Loucy (cell line): ENCODE data around the gene MLST8.

Experiments
- EZH2phosphoT487 ChIP-seq: fragments of 200-600 bp; IDR thresholded peaks from 2 replicates; pipeline ENCODE4 v1.6.1; 2018; ENCODE audit warnings: antibody characterized with exemption, mild to moderate bottlenecking, moderate library complexity, borderline replicate concordance
- TF ChIP-seq, protein P1 (sequence below): fragments of 200-600 bp; sonication (generic); conservative IDR thresholded peaks from 2 replicates; pipeline ENCODE4 v1.5.1; 2014; ENCODE audit warnings: mild to moderate bottlenecking, antibody characterized with exemption, low read length

DNA sequence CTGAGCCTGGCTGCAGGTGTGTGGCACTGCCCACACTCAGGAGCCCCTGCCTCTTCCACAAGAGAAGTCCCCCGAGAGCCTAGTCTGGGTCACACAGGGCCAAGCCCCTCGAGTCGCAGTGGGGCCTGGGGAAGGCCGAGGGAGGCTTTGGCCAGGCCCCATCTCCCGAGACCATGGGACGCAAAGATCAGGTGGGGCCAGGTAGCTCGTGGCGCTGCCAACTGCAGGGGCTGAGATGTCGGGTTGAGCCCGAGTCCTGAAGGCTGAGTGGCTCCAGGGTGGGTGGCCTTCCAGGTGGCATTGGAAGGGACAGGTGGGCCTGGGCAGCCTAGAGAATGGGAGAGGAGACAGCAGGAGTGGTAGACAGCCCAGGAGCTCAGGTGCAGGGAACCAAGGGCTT is 43.3 kb upstream of the MLST8 start:
- TF ChIP-seq, protein P1, sequence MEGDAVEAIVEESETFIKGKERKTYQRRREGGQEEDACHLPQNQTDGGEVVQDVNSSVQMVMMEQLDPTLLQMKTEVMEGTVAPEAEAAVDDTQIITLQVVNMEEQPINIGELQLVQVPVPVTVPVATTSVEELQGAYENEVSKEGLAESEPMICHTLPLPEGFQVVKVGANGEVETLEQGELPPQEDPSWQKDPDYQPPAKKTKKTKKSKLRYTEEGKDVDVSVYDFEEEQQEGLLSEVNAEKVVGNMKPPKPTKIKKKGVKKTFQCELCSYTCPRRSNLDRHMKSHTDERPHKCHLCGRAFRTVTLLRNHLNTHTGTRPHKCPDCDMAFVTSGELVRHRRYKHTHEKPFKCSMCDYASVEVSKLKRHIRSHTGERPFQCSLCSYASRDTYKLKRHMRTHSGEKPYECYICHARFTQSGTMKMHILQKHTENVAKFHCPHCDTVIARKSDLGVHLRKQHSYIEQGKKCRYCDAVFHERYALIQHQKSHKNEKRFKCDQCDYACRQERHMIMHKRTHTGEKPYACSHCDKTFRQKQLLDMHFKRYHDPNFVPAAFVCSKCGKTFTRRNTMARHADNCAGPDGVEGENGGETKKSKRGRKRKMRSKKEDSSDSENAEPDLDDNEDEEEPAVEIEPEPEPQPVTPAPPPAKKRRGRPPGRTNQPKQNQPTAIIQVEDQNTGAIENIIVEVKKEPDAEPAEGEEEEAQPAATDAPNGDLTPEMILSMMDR = no peak
- no peak for TF ChIP-seq EZH2phosphoT487
